ENCODE results near the gene KRTAP3-2.
"Not testable (repeated sequence)": the region's sequence is repeated elsewhere in the genome, so short reads cannot be mapped to it uniquely, and the experiment has no call there.

KRTAP3-2 gene

GRCh38 chr17:40999563-40999962, at the start of gene KRTAP3-2:
TSS of gene KRTAP3-2 (minus strand) at chr17:40999906. CDS start at chr17:40999853, 53 bp downstream.
- not testable (repeated sequence) for DNase-seq

- DNase-seq = peak; percentile 47
These were observed 49.4 kb upstream of the KRTAP3-2 start for GRCh38 chr17:41049110-41049509.

- peak; percentile 72 for DNase-seq
These were observed 48.7 kb upstream of the KRTAP3-2 start for GRCh38 chr17:41048441-41048840.

GRCh38 chr17:41046735-41047465, 47.2 kb upstream of the KRTAP3-2 start, which contains the start of gene KRTAP2-1:
TSS of gene KRTAP2-1 (minus strand) at chr17:41047316. CDS start at chr17:41047267, 49 bp downstream.
- DNase-seq = not testable (repeated sequence)

- no peak for DNase-seq
These were observed 43.2 kb upstream of the KRTAP3-2 start for GRCh38 chr17:41042953-41043352.

GRCh38 chr17:41040783-41041571, 41.3 kb upstream of the KRTAP3-2 start, which contains the start of gene KRTAP1-1:
TSS of gene KRTAP1-1 (minus strand) at chr17:41041450. CDS start at chr17:41041397, 53 bp downstream.
- not testable (repeated sequence) for DNase-seq

DNA sequence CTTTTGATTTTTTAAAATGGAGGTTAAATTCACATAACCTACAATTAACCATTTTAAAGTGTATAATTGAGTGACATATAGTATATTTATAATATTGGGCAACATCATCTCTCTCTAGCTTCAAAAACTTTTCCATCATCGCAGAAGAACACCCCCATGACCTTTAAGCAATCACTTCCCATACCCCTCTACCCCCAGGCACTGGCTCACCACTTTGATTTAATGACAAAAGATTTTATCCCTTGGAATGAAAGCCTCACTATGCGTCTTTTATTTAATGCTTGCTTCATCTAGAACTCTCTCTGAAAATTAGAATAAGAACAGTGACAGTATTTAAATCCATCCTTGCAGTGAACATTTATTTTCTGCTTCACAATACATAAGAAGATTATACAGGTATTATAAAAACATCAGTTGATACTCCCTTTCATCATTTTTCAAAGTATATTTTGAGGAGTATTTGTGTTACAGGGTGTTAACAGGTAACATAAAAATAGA, 38.2 kb upstream of the KRTAP3-2 start:
- DNase-seq = no peak

DNA sequence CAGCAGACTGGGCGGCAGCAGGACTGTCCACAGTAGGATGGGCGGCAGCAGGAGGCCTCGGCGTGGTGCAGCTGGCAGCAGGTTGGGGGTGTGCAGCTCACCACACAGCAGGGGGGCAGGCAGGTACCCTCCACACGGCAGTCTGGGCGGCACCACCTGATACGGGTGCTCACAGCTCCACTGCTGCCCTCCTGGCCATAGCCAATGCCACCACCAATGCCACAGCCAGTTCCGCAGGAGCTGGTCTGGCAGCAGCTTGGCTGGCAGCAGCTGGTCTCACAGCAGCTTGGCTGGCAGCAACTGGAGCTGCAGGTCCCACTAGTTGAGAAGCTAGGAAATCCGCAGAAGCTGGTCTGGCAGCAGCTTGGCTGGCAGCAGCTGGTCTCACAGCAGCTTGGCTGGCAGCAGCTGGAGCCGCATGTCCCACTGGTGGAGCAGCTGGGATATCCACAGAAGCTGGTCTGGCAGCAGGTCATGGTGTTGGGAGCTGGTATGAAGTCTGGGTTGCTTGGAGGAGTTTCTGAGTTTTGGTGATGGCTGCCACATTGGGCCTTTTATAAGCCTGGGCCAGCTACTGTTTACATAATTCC, 34.7 kb upstream of the KRTAP3-2 start, which contains the start of gene KRTAP1-3:
Gene KRTAP1-3 (minus strand): TSS at position 529 of the 590 bp plus-strand sequence. CDS start 53 bp downstream, at position 476.
- DNase-seq = not testable (repeated sequence)

DNA sequence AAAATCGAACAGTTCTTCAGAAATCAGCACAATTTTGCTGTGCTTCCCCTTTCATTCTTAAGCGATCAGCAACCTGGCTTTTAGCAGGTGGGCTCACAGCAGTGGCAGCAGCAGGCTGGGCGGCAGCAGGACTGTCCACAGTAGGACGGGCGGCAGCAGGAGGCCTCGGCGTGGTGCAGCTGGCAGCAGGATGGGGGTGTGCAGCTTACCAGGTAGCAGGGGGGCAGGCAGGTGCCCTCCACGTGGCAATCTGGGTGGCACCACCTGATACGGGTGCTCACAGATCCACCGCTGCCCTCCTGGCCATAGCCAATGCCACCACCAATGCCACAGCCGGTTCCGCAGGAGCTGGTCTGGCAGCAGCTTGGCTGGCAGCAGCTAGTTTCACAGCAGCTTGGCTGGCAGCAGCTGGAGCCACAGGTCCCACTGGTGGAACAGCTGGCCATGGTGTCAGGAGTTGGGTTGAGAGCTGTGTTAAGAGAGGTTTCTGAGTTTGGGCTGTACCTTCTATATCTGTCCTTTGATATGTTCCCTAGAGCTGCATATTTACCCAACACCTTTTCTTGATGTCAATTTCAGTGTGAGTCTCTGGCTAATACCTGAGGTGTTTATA, 30.0 kb upstream of the KRTAP3-2 start, which contains the start of gene KRTAP1-4:
Gene KRTAP1-4 (minus strand): TSS at position 563 of the 613 bp plus-strand sequence. CDS start 117 bp downstream, at position 446.
- DNase-seq = no peak

- peak; percentile 72 for DNase-seq
These were observed 27.2 kb upstream of the KRTAP3-2 start, which contains the start of gene KRTAP1-5 for GRCh38 chr17:41026715-41027471. TSS of gene KRTAP1-5 (minus strand) at chr17:41027208. CDS start at chr17:41027155, 53 bp downstream.

DNA sequence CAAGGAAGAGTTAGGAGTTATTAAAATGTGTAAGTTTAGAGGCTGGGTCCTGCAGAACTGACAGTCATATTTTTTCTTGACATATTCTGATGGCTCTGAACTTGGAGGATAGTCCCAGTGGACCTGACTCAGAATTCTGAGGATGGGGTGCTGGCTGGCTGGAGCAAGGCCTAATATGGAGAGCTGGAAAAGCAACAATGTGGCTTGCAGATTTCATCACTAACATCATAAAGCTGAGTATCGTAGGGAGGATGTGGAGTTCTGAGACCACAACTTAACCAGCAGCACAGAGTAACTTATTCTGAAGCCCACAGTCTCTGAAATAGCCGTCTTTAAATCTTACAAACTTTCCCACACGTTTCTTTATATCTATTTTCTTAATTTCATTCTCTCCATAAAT, 25.0 kb upstream of the KRTAP3-2 start:
- peak; percentile 73 for DNase-seq

DNA sequence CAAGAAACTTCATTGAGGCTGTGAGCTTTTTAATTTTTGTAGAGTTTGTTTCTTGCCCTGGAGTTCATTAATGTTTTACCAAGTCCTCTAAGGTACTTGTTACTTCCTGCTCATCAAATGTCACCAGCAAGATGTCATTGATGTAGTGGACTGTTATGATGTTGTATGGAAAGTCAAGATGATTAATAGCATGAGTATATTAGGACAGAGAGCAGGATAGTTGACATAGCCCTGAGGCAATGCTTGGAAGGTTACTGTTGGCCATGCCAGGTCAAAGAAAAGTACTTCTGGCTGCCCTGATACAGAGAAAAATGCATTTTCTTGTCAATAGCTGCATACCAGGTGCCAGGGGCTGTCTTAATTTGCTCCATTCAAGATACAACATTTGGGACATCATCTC, 20.6 kb upstream of the KRTAP3-2 start:
- DNase-seq = no peak

GRCh38 chr17:41019415-41019814, 19.7 kb upstream of the KRTAP3-2 start:
- DNase-seq = no peak

GRCh38 chr17:41018541-41018940, 18.8 kb upstream of the KRTAP3-2 start:
- DNase-seq = no peak

- no peak for DNase-seq
These were observed 17.0 kb upstream of the KRTAP3-2 start for GRCh38 chr17:41016578-41017215.

DNA sequence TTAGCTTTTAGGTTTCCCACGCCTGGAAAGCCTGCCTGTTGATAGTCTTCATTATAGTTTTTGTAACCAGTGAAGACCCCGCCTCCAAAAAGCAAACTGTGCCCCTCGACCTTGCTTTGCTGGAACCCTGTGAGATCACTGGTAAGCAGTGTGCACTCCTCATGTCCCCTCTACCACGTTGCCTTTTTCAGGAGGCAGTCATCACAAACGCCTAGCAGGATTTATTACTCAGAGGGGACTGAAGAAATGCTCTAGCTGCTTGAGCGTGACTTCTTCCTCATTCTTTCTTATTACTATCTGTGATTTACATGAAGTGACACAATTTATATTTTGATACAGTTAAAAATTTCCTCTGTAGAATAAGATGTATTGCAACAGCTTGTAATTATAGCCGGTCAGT, 15.7 kb upstream of the KRTAP3-2 start:
- no peak for DNase-seq

DNA sequence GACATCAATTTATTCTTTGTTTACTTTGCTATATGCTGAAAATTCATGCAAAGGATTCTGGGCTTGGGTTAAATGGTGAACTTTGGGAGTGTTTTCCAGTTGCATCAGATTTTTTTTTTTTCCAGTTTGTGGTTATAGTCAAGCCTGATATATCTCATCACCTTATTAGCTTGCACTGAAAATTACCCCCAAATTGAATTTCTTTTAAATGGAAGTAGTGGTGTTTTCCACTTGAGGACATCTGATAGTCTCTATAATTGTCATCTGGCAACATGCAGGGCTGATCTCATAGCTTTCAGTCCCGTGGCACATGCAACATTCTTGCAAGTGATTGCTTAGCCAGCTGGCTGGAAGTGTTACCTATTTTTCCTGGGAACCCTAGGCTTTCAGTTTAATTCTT, 13.9 kb upstream of the KRTAP3-2 start:
- peak; percentile 58 for DNase-seq

- DNase-seq = no peak
These were observed 13.5 kb upstream of the KRTAP3-2 start for GRCh38 chr17:41013181-41013580.

GRCh38 chr17:41012326-41013120, 12.8 kb upstream of the KRTAP3-2 start:
- DNase-seq = no peak

- no peak for DNase-seq
These were observed 10.7 kb upstream of the KRTAP3-2 start for GRCh38 chr17:41010441-41010840.
